Activated B cell treated with CpG ODN at 0.5 μM for 24 hours (primary cell): Measurements from ENCODE around the gene FKBP10. TPM values are rescaled to one million over a fixed set of nuclear protein-coding genes. Genes with fewer than 3 reads are reported as not detected.

Experiments used
- ATAC-seq: fragments of 200-7000 bp; cut with Tn5 transposase; one replicate; pipeline ENCODE4 v1.10.0; 2021; ENCODE audit warnings: low read depth, mild to moderate bottlenecking, moderate library complexity
- CTCF ChIA-PET: fragments of 350-600 bp; sonication (Branson Sonifier 250); formaldehyde crosslinking; loops from one replicate; lab custom pipeline; 2021; ENCODE audit warnings: antibody characterized with exemption; lab: Charles Lee
- POLR2A ChIA-PET: fragments of 350-600 bp; sonication (Branson Sonifier 250); formaldehyde crosslinking; loops from one replicate; lab custom pipeline; 2021; ENCODE audit warnings: antibody characterized with exemption; lab: Charles Lee
- DNase-seq: peaks from one replicate; pipeline ENCODE4 v3.0.0; 2022
- H3K27ac Mint-ChIP-seq: one replicate; pipeline ENCODE4 v1.8.0; 2020; ENCODE audit warnings: mixed read lengths
- H3K27me3 Mint-ChIP-seq: one replicate; pipeline ENCODE4 v1.8.0; 2021; ENCODE audit warnings: mixed read lengths
- H3K36me3 Mint-ChIP-seq: one replicate; pipeline ENCODE4 v1.8.0; 2021; ENCODE audit warnings: low read depth, mixed read lengths
- H3K4me1 Mint-ChIP-seq: one replicate; pipeline ENCODE4 v1.8.0; 2021; ENCODE audit warnings: mixed read lengths
- H3K4me3 Mint-ChIP-seq: one replicate; pipeline ENCODE4 v1.8.0; 2020; ENCODE audit warnings: mild to moderate bottlenecking, mixed read lengths
- H3K9me3 Mint-ChIP-seq: one replicate; pipeline ENCODE4 v1.8.0; 2020; ENCODE audit warnings: mixed read lengths
- intact Hi-C: fragments of 100-400 bp; cut with micrococcal nuclease; formaldehyde crosslinking; loops from one replicate; pipeline ENCODE4 v1.15.1; 2024
- total RNA-seq: library from RNA; stranded (reverse); gene quantifications from 2 replicates; pipeline ENCODE4 v1.2.3, GENCODE V29; 2022
- TF ChIP-seq, protein P1 (sequence below): fragments of 200-600 bp; IDR thresholded peaks from one replicate; pipeline ENCODE4 v1.8.0; 2022; ENCODE audit warnings: antibody characterized with exemption, mild to moderate bottlenecking

The FKBP10 gene
- total RNA-seq, 1 donor from 2014 or later: 0.86 TPM

DNA sequence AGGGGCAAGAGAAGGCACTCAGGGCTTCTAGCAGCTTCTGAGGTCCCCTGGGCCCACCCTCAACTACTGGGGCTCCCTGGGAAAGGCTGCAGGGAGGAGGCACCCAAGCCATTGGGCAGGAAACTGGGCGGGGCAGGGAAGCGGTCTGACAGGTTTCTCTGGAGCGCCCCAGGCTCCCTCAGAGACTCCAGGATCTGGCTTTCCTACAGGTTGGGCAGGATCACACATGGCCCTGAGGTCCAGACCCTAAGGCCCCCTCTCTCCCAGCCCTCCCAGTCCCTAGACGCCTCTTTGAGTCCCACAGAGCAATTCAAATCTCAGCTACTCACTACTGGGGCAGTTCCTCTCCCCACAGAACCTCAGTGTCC lies 40.6 kb upstream of the FKBP10 start:
- TF ChIP-seq, protein P1, sequence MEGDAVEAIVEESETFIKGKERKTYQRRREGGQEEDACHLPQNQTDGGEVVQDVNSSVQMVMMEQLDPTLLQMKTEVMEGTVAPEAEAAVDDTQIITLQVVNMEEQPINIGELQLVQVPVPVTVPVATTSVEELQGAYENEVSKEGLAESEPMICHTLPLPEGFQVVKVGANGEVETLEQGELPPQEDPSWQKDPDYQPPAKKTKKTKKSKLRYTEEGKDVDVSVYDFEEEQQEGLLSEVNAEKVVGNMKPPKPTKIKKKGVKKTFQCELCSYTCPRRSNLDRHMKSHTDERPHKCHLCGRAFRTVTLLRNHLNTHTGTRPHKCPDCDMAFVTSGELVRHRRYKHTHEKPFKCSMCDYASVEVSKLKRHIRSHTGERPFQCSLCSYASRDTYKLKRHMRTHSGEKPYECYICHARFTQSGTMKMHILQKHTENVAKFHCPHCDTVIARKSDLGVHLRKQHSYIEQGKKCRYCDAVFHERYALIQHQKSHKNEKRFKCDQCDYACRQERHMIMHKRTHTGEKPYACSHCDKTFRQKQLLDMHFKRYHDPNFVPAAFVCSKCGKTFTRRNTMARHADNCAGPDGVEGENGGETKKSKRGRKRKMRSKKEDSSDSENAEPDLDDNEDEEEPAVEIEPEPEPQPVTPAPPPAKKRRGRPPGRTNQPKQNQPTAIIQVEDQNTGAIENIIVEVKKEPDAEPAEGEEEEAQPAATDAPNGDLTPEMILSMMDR: no peak
- no peak overlapping the region for H3K4me3 Mint-ChIP-seq
- peaks cover 24% of the 10 kb centered on the region for H3K4me1 Mint-ChIP-seq
- POLR2A ChIA-PET: no interaction called here
- peaks cover 40% of the 10 kb centered on the region for H3K36me3 Mint-ChIP-seq
- no peaks in the 10 kb centered on the region for H3K9me3 Mint-ChIP-seq
- H3K27me3 Mint-ChIP-seq: no peaks in the 10 kb centered on the region
- H3K27ac Mint-ChIP-seq: no peak overlapping the region
- intact Hi-C loops: no loop called here
- DNase-seq (no peak), ATAC-seq (no peak)
- CTCF ChIA-PET: no interaction called here

DNA sequence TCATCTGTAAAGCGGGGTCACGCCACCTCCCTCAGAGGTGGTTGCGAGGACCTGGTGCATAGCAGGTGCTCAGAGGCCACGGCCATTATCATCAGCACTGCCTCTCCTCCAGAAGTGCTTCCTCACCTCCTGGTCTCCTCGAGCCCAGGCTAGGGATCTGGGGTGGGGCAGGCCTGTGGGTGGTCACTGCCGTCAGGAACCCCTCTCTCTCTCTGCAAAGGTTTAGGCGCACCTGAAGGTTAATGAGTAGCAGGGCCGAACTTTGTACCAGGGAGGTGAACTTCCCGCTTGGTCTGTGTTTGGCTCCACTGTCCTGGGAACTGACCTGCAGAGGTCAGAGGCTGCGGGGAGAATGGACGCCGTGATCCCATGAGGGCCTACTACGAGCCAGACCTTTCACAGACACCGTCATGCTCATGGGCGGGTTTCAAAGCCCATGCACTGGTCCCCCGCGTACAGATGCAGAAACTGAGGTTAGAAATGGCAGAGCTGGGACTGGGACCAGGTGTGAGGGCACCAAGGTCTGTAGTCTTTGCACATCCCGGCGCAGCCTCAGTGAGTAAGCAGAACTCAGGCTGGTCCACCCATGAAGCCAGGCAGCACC lies 40.1 kb upstream of the FKBP10 start:
- no peak overlapping the region for H3K27ac Mint-ChIP-seq

DNA sequence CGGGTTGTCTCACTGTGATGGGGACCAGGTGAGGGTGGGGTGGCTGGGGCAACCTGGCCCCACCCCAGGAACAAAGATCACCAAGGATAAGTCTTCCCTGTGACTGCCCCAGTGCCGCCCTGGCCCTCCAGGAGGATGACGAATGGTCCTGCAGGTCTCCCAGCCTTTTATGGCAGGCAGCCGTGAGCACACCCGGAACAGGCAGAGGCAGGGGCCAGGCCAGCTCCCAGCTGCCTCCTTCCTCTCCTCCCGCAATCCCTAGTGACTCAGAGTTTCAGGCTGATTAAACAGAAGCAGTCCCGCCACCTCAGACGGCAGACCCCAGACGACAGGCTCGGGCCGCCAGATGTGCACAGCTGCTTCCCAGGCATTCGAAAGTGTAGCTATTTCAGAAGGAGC lies 39.6 kb upstream of the FKBP10 start:
- intact Hi-C loops: no loop called here
- Mint-ChIP-seq H3K36me3 (peaks cover 33% of the 10 kb centered on the region), H3K27me3 (no peaks in the 10 kb centered on the region), H3K4me1 (peaks cover 24% of the 10 kb centered on the region), H3K4me3 (no peak overlapping the region), H3K9me3 (no peaks in the 10 kb centered on the region), H3K27ac (peak overlapping the region; percentile 24)
- ChIA-PET POLR2A (interaction anchor here (0.6 to 1.4 kb wide), 2 partner anchors 9 to 934 kb away, joined by 3 to 4 read pairs; no protein-coding TSS in a partner anchor), CTCF (no interaction called here)
- no peak for DNase-seq
- TF ChIP-seq, protein P1: no peak
- ATAC-seq: no peak

More for the DNA sequence above, 40.1 kb upstream of the FKBP10 start:
- TF ChIP-seq, protein P1: no peak
- intact Hi-C loops: no loop called here
- no peaks in the 10 kb centered on the region for H3K9me3 Mint-ChIP-seq
- no peaks in the 10 kb centered on the region for H3K27me3 Mint-ChIP-seq
- peaks cover 36% of the 10 kb centered on the region for H3K36me3 Mint-ChIP-seq
- DNase-seq: no peak
- no peak for ATAC-seq
- ChIA-PET POLR2A (interaction anchor here (0.6 kb wide), 1 partner anchor 934 kb away, joined by 4 read pairs; no protein-coding TSS in a partner anchor), CTCF (no interaction called here)
- no peak overlapping the region for H3K4me3 Mint-ChIP-seq
- peaks cover 24% of the 10 kb centered on the region for H3K4me1 Mint-ChIP-seq

DNA sequence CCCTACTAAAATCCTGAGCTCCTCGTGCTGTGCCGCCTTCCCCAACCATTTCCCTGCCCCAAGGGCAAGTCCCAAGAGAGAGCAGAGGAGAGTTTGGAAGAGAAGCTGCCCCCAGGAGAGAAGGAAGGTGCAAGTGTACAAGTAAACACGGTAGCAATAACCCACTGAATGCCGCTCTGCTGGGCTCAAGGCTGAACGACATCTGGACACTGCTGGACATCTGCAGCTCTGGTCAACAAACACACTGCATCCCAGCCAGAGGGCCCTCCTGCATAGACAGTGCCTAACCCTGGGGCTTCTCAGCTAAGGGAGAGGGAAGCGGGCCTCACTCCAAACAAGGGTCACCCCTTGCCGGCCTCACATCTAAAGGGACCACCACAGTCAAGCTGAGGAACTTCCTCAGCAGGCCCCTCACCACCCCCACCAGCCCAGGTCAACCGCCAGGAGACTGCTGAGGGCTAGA lies 39.0 kb upstream of the FKBP10 start:
- ChIA-PET CTCF (interaction anchor here (1.2 kb wide), 1 partner anchor 37 kb away, joined by 3 read pairs; no protein-coding TSS in a partner anchor), POLR2A (interaction anchor here (1.2 to 1.4 kb wide), 2 partner anchors 9 to 27 kb away, joined by 3 read pairs; no protein-coding TSS in a partner anchor)
- H3K4me1 Mint-ChIP-seq: peaks cover 28% of the 10 kb centered on the region

More for the DNA sequence above, 39.0 kb upstream of the FKBP10 start:
- no peak overlapping the region for H3K27ac Mint-ChIP-seq
- no peaks in the 10 kb centered on the region for H3K27me3 Mint-ChIP-seq
- no peak overlapping the region for H3K4me3 Mint-ChIP-seq
- TF ChIP-seq, protein P1: no peak
- DNase-seq: no peak
- intact Hi-C loops: no loop called here
- no peaks in the 10 kb centered on the region for H3K9me3 Mint-ChIP-seq
- peaks cover 30% of the 10 kb centered on the region for H3K36me3 Mint-ChIP-seq
- ATAC-seq: no peak
